Spinal cord (tissue), 4 donors: Measurements from ENCODE around the gene SNRPD1. TPM values are rescaled to one million over a fixed set of nuclear protein-coding genes. Genes with fewer than 3 reads are reported as not detected.

Source experiments
- polyA plus RNA-seq, 2 donors: library from polyadenylated mRNA; unstranded; fragments of 120-200 nt; gene quantifications; one replicate each; pipeline ENCODE4 v1.2.1, GENCODE V29; 2013; ENCODE audit not compliant: insufficient read length in 2 of 2
- small RNA-seq: library from RNA; depleted of rRNA; stranded (forward); fragments of <200 nt; gene quantifications from one replicate; pipeline ENCODE3, GENCODE V24; 2014; ENCODE audit warnings: low replicate concordance
- total RNA-seq, 2 donors: library from RNA; depleted of rRNA in 1 of 2; stranded (reverse); fragments of 120-200 nt in 1 of 2; fragments of >200 nt in 1 of 2; gene quantifications; one replicate each; pipeline versions ENCODE4 v1.2.3 to v1.2.4, GENCODE V29; 2013 to 2014

Gene SNRPD1
- total and polyA plus RNA-seq, 4 donors, result 16.1 to 110 (median 87.0) TPM

Small RNAs within 50 kb of the gene (small RNA-seq; reads per million reads assigned to genes)
- gene MIR320C1, result not detected

Other genes starting within 250 kb of the SNRPD1 start
- gene ESCO1, start 11.6 kb upstream of the SNRPD1 start, total RNA-seq, result 10 to 100 TPM; 24.4 to 26.9 TPM
- gene ESCO1, start 11.6 kb upstream of the SNRPD1 start, polyA plus RNA-seq, result 10 to 100 TPM; 12.1 to 15.7 TPM
- gene ABHD3, start 92.5 kb downstream of the SNRPD1 start, total RNA-seq, result 10 to 100 TPM; 10.2 to 26.0 TPM
- 10 to 100 TPM; 23.8 to 24.7 TPM for gene ABHD3, start 92.5 kb downstream of the SNRPD1 start, polyA plus RNA-seq
- gene MIB1, start 128.5 kb downstream of the SNRPD1 start, total RNA-seq, result 10 to 100 TPM; 71.2 to 87.7 TPM
- 10 to 100 TPM; 29.1 TPM for gene MIB1, start 128.5 kb downstream of the SNRPD1 start, polyA plus RNA-seq